H9 (cell line): ENCODE measurements around the gene MAPK1IP1L. TPM values are rescaled to one million over a fixed set of nuclear protein-coding genes. Genes with fewer than 3 reads are reported as not detected.

Source experiments
- DNase-seq: peaks from one replicate; pipeline ENCODE4 v3.0.0-alpha.2; 2017
- H2AFZ ChIP-seq: one replicate; pipeline ENCODE4 v1.6.1; 2013; ENCODE audit warnings: mild to moderate bottlenecking, low read length, control low read depth, moderate library complexity
- H2AK5ac ChIP-seq: 2 replicates; pipeline ENCODE4 v1.6.1; 2013; ENCODE audit warnings: low read length, control low read depth, mixed read lengths; ENCODE audit not compliant: insufficient read length
- H2BK120ac ChIP-seq: one replicate; pipeline ENCODE4 v1.6.1; 2013; ENCODE audit warnings: low read depth, mild to moderate bottlenecking, low read length, control low read depth, inconsistent platforms; ENCODE audit not compliant: poor library complexity, severe bottlenecking
- H2BK12ac ChIP-seq: 2 replicates; pipeline ENCODE4 v1.6.1; 2013; ENCODE audit warnings: low read length, control low read depth, mixed read lengths, low read depth; ENCODE audit not compliant: insufficient read length
- H2BK15ac ChIP-seq: 2 replicates; pipeline ENCODE4 v1.6.1; 2013; ENCODE audit warnings: low read depth, low read length, control low read depth
- H2BK20ac ChIP-seq: one replicate; pipeline ENCODE4 v1.6.1; 2013; ENCODE audit warnings: low read depth, mild to moderate bottlenecking, low read length, control low read depth, inconsistent platforms; ENCODE audit not compliant: poor library complexity, severe bottlenecking
- H2BK5ac ChIP-seq: 2 replicates; pipeline ENCODE4 v1.6.1; 2013; ENCODE audit warnings: low read length, control low read depth, mixed read lengths; ENCODE audit not compliant: insufficient read length
- H3K14ac ChIP-seq: 2 replicates; pipeline ENCODE4 v1.6.1; 2013; ENCODE audit warnings: low read length, control low read depth; ENCODE audit not compliant: insufficient read depth
- H3K18ac ChIP-seq: 2 replicates; pipeline ENCODE4 v1.6.1; 2013; ENCODE audit warnings: low read depth, mild to moderate bottlenecking, mixed read lengths, low read length, control low read depth; ENCODE audit not compliant: insufficient read length
- H3K23ac ChIP-seq: 2 replicates; pipeline ENCODE4 v1.6.1; 2013; ENCODE audit warnings: low read length, control low read depth, mixed read lengths, low read depth; ENCODE audit not compliant: insufficient read length
- H3K23me2 ChIP-seq: 2 replicates; pipeline ENCODE4 v1.6.1; 2013; ENCODE audit warnings: low read depth, mild to moderate bottlenecking, mixed read lengths, low read length, control low read depth; ENCODE audit not compliant: insufficient read length, poor library complexity, severe bottlenecking
- H3K27ac ChIP-seq: 2 replicates; pipeline ENCODE4 v1.5.1; 2013; ENCODE audit warnings: low read length, control low read depth, mixed read lengths, low read depth; ENCODE audit not compliant: insufficient read length
- H3K27me3 ChIP-seq: 2 replicates; pipeline ENCODE4 v1.6.1; 2013; ENCODE audit warnings: low read length, control low read depth, inconsistent platforms; ENCODE audit not compliant: insufficient read depth
- H3K4ac ChIP-seq: 2 replicates; pipeline ENCODE4 v1.6.1; 2013; ENCODE audit warnings: low read depth, mild to moderate bottlenecking, control low read depth, inconsistent platforms, low read length, moderate library complexity
- H3K4me1 ChIP-seq: 2 replicates; pipeline ENCODE4 v1.6.1; 2013; ENCODE audit warnings: low read length, control low read depth, inconsistent platforms; ENCODE audit not compliant: insufficient read depth
- H3K4me2 ChIP-seq: 2 replicates; pipeline ENCODE4 v1.6.1; 2013; ENCODE audit warnings: low read length, control low read depth, mixed read lengths; ENCODE audit not compliant: insufficient read length, insufficient read depth
- H3K56ac ChIP-seq: 2 replicates; pipeline ENCODE4 v1.6.1; 2013; ENCODE audit warnings: low read depth, mild to moderate bottlenecking, mixed read lengths, low read length, control low read depth; ENCODE audit not compliant: insufficient read length
- H3K79me1 ChIP-seq: 2 replicates; pipeline ENCODE4 v1.6.1; 2013; ENCODE audit warnings: low read depth, mild to moderate bottlenecking, moderate library complexity, low read length, control low read depth, inconsistent platforms; ENCODE audit not compliant: insufficient read depth, poor library complexity, severe bottlenecking
- H3K79me2 ChIP-seq: 2 replicates; pipeline ENCODE4 v1.6.1; 2013; ENCODE audit warnings: low read length, control low read depth, inconsistent platforms; ENCODE audit not compliant: insufficient read depth
- H3K9ac ChIP-seq: 2 replicates; pipeline ENCODE4 v1.6.1; 2013; ENCODE audit warnings: low read length, control low read depth, mixed read lengths; ENCODE audit not compliant: insufficient read length; ENCODE audit errors: extremely low read depth
- H3K9me3 ChIP-seq: one replicate; pipeline ENCODE4 v1.6.1; 2013; ENCODE audit warnings: low read depth, low read length, inconsistent platforms; ENCODE audit not compliant: control insufficient read depth
- H3T11ph ChIP-seq: one replicate; pipeline ENCODE4 v1.6.1; 2013; ENCODE audit warnings: mild to moderate bottlenecking, low read length, control low read depth, inconsistent platforms
- H4K20me1 ChIP-seq: one replicate; pipeline ENCODE4 v1.6.1; 2013; ENCODE audit not compliant: control insufficient read depth, insufficient read length, insufficient read depth
- H4K5ac ChIP-seq: 2 replicates; pipeline ENCODE4 v1.6.1; 2013; ENCODE audit warnings: low read depth, mild to moderate bottlenecking, mixed read lengths, low read length, control low read depth; ENCODE audit not compliant: insufficient read length
- H4K8ac ChIP-seq: replicated peaks from 2 replicates; pipeline ENCODE4 v1.6.1; 2013; ENCODE audit warnings: low read length, control low read depth, mixed read lengths, low read depth; ENCODE audit not compliant: insufficient read length
- H4K91ac ChIP-seq: 2 replicates; pipeline ENCODE4 v1.6.1; 2013; ENCODE audit warnings: low read depth, mild to moderate bottlenecking, moderate library complexity, mixed read lengths, low read length, control low read depth; ENCODE audit not compliant: insufficient read length
- H3K27ac Mint-ChIP-seq, 3 experiments: 2 replicates in 2 of 3; 3 replicates in 1 of 3; pipeline ENCODE4 v1.8.0; 2020 to 2021; ENCODE audit warnings: mixed read lengths in 3 of 3, mild to moderate bottlenecking in 1 of 3, moderate library complexity in 1 of 3
- H3K27me3 Mint-ChIP-seq: 2 replicates; pipeline ENCODE4 v1.8.0; 2021; ENCODE audit warnings: low read depth, mild to moderate bottlenecking, moderate library complexity, mixed read lengths
- H3K36me3 Mint-ChIP-seq, 3 experiments: 2 replicates in 2 of 3; 3 replicates in 1 of 3; pipeline ENCODE4 v1.8.0; 2020 to 2021; ENCODE audit warnings: low read depth in 3 of 3, mixed read lengths in 3 of 3; ENCODE audit not compliant: insufficient read depth in 1 of 3
- H3K4me1 Mint-ChIP-seq, 2 experiments: 2 replicates each; pipeline ENCODE4 v1.8.0; 2020; ENCODE audit warnings: mixed read lengths in 2 of 2
- H3K4me3 Mint-ChIP-seq, 2 experiments: 2 replicates in 1 of 2; 3 replicates in 1 of 2; pipeline ENCODE4 v1.8.0; 2020 to 2021; ENCODE audit warnings: mild to moderate bottlenecking in 2 of 2, mixed read lengths in 2 of 2, moderate library complexity in 1 of 2
- H3K9me3 Mint-ChIP-seq, 2 experiments: 2 replicates in 1 of 2; 3 replicates in 1 of 2; pipeline ENCODE4 v1.8.0; 2020; ENCODE audit warnings: mild to moderate bottlenecking in 2 of 2, mixed read lengths in 2 of 2, moderate library complexity in 1 of 2
- WGBS: extraction: QIAGEN DNeasy Blood & Tissue Kit; methylation state at CpG from one replicate; pipeline ENCODE4 v1.1.7; 2013; ENCODE audit warnings: missing lambda C conversion rate, low lambda C conversion rate, mixed read lengths; ENCODE audit not compliant: insufficient read length; ENCODE audit errors: extremely low coverage; 5-methylcytosine and 5-hydroxymethylcytosine counted together
- total RNA-seq: library from RNA; stranded (reverse); gene quantifications from 2 replicates; pipeline ENCODE4 v1.2.1, GENCODE V29; 2021
- TF ChIP-seq, protein P1 (sequence below): fragments of 200-600 bp; sonication (generic); conservative IDR thresholded peaks from 3 replicates; pipeline ENCODE4 v1.8.0; 2021; ENCODE audit warnings: antibody characterized with exemption, mild to moderate bottlenecking

MAPK1IP1L gene
- total RNA-seq, 1 experiment from 2014 or later = 133 TPM

DNA sequence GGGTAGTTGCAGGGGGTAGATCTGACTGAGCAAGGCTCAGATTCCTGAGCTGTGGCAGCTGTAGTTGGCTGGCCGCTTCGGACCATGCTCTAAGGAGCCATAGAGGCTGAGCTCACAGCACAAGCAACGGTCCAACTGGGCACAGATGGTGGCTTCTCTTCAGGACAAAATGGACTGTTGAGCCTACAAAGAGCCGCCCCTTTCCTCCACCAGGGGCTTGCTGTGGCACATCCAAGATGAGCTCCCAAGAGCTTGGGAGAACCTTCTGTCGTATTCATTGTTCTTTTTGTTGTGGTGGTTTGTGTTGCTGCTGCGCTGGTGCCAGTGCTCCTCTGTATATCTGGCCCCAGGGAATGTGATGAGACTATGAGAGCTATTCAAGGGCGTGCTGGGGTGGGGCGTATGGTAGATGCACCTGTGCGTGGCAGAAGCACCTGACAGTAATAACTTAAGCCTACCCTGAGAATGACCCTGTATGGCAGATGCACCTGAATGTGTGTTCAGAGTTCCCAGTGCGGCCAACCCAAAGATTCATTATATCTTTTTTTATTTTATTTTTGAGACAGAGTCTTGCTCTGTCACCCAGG, 59.8 kb downstream of the MAPK1IP1L start:
- no peaks in the 10 kb centered on the region for H3K9me3 ChIP-seq
- H2BK5ac ChIP-seq = no peak overlapping the region
- H2AK5ac ChIP-seq = no peak overlapping the region
- no peak overlapping the region for H2BK15ac ChIP-seq
- H3K23ac ChIP-seq = no peak overlapping the region
- H2BK12ac ChIP-seq = no peak overlapping the region
- TF ChIP-seq, protein P1, sequence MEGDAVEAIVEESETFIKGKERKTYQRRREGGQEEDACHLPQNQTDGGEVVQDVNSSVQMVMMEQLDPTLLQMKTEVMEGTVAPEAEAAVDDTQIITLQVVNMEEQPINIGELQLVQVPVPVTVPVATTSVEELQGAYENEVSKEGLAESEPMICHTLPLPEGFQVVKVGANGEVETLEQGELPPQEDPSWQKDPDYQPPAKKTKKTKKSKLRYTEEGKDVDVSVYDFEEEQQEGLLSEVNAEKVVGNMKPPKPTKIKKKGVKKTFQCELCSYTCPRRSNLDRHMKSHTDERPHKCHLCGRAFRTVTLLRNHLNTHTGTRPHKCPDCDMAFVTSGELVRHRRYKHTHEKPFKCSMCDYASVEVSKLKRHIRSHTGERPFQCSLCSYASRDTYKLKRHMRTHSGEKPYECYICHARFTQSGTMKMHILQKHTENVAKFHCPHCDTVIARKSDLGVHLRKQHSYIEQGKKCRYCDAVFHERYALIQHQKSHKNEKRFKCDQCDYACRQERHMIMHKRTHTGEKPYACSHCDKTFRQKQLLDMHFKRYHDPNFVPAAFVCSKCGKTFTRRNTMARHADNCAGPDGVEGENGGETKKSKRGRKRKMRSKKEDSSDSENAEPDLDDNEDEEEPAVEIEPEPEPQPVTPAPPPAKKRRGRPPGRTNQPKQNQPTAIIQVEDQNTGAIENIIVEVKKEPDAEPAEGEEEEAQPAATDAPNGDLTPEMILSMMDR = peak; percentile 40; the same call in 2 of the 3 replicates
- Mint-ChIP-seq H3K27me3 (peaks cover 32% of the 10 kb centered on the region), H3K27ac (no peak overlapping the region), H3K4me3 (no peak overlapping the region), H3K9me3 (no peaks in the 10 kb centered on the region), H3K4me1 (peaks cover 17% of the 10 kb centered on the region in 2 experiments), H3K36me3 (no peaks in the 10 kb centered on the region)
- H4K20me1 ChIP-seq = no peaks in the 10 kb centered on the region
- H3K23me2 ChIP-seq = no peaks in the 10 kb centered on the region
- WGBS = no CpG with 5 or more reads among the region's 10 CpGs
- H3T11ph ChIP-seq = no peak overlapping the region
- no peak overlapping the region for H3K56ac ChIP-seq
- H3K79me1 ChIP-seq = no peaks in the 10 kb centered on the region
- H3K4me2 ChIP-seq = no peak overlapping the region
- H3K9ac ChIP-seq = no peak overlapping the region
- no peak for DNase-seq
- H4K5ac ChIP-seq = no peak overlapping the region
- no peak overlapping the region for H2AFZ ChIP-seq
- H3K27me3 ChIP-seq = no peaks in the 10 kb centered on the region
- no peak overlapping the region for H2BK20ac ChIP-seq
- H3K79me2 ChIP-seq = no peaks in the 10 kb centered on the region
- peaks cover 2% of the 10 kb centered on the region; the same call in 1 of the 2 replicates for H3K4me1 ChIP-seq
- no peak overlapping the region for H3K4ac ChIP-seq
- H3K18ac ChIP-seq = no peak overlapping the region
- H2BK120ac ChIP-seq = no peak overlapping the region
- no peak overlapping the region for H4K8ac ChIP-seq
- no peak overlapping the region for H3K14ac ChIP-seq
- H4K91ac ChIP-seq = no peak overlapping the region
- no peak overlapping the region for H3K27ac ChIP-seq
